IPS-NIHi11 (cell line): ENCODE results near the gene TMEM132C.
"Not testable (repeated sequence)": the region's sequence is repeated elsewhere in the genome, so short reads cannot be mapped to it uniquely, and the experiment has no call there.

Experiments
- DNase-seq: peaks from one replicate; pipeline ENCODE4 v3.0.0; 2012; ENCODE audit warnings: mixed read lengths, low spot score

The TMEM132C gene

DNA sequence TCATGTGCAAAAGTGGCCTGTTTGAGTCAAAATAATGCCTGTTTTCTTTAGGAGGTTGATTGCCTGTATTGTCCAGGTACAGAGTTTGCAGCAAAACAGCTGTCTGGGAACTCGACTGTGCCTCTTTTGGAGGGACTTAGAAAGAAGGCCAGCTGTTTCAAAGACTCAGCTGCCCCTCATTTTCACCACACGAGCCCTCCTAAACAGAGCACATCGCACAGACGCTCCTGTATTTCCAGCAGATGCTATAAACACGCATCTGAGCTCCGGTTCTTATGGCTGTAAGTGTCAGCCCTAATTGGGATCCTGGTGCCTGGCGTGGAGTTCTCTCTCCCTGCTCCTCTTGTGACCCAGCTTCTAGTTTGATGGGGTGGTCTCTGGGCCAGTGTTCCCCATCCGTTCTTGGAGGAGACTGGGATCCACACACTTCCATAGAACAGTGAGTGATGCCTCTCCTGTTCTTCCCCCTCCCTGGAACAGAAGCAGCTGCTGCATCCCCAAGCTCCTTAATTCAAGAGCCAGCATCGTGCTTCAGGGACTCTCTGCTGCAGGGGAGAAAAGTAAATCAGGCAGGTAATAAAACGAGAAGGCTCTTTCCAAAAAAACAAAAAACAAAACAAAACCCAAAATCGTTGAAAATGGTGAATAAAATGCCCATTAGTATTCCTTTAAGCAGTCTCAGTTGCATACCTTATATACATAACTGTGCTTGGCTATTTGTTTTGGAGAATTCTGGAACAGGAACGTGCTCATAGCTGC, 287.8 kb downstream of the TMEM132C start:
- no peak for DNase-seq

DNA sequence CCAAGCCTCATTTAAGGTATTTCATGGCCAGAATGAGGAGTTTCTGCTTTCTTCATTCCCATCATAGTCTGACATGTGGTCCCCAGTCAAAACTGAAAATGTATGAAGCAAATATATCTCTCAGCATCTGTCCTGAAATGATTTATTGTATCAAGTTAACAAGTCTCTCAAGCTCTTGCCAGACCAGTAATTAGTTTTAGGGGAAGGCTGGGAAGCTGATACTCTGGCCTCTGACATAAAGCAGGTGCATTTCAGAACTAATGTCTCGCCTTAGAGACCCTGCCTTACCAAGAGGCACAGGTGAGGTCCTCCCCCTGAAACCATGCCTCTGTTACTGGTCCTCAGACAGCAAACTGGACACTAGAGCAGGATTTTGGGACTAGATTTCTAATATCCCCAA, 290.3 kb downstream of the TMEM132C start:
- DNase-seq = no peak

GRCh38 chr12:128564956-128565355, 298.0 kb downstream of the TMEM132C start:
- no peak for DNase-seq

DNA sequence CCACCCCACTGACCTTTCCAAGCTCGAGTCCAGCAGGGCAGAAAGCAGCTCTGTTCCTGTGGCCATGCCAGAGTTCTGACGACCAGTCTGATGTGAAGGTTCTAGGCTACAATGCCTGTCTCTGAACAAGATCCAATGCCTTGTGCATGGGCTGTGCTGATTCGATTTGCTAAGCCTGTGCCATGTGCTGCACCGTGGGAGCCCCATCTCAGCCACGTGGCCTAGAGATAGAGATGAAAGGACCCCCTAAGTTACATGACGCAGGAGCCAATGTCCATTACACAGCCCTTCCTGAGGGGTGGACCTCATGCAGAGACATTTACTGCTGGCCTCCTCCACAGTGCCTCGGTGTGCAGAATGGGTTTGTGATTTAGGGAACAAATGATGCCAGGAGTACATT, 300.8 kb downstream of the TMEM132C start:
- no peak for DNase-seq

- DNase-seq = no peak
These were observed 303.5 kb downstream of the TMEM132C start for GRCh38 chr12:128570191-128571065.

- DNase-seq = no peak
These were observed 305.2 kb downstream of the TMEM132C start for GRCh38 chr12:128571906-128572810.

DNA sequence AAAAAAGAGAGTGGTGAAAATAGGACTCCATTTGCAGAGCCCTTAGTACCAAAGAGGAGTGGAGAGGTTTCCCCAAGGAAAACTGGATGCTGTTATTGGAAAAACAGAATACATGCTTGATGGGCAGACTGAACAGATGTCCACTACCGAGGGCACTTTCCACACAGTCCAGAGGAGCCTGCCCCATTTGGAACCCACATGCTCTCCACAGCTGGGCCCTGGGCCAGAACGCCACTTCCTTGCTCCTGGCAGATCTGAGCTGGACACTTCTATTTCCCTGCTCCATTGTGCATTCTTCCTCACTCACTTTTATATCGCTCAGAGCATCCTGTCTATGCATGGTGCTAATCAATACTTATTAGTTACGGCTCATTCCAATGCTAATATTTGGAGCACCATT, 306.9 kb downstream of the TMEM132C start:
- DNase-seq = no peak

GRCh38 chr12:128578045-128578444, 311.1 kb downstream of the TMEM132C start:
- DNase-seq = no peak

GRCh38 chr12:128581321-128581761, 314.4 kb downstream of the TMEM132C start:
- no peak for DNase-seq

DNA sequence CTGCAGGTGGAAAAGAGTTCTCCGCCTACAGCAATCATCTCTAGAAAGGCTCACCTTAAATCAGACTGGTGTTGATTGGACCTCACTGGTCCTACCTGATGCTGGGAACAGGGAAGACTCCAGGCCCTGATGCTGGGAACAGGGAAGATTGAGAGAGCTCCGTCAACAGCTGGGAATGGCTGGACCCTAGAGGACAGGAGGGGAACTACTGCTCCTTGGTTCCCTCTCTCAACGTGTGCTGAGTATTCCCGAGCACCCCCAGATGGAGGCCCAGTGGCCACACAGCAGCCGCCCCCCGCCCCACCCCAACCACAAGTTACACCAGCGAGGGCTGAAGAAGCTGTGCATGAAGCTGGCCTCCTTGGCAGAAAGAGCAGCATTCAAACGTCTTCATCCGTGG, 316.5 kb downstream of the TMEM132C start:
- no peak for DNase-seq

GRCh38 chr12:128586451-128587029, 319.6 kb downstream of the TMEM132C start:
- DNase-seq = no peak

GRCh38 chr12:128587918-128588317, 320.9 kb downstream of the TMEM132C start:
- no peak for DNase-seq

- DNase-seq = no peak
These were observed 325.3 kb downstream of the TMEM132C start for GRCh38 chr12:128592220-128592744.

- no peak for DNase-seq
These were observed 327.6 kb downstream of the TMEM132C start for GRCh38 chr12:128594521-128594920.

GRCh38 chr12:128595609-128596008, 328.6 kb downstream of the TMEM132C start:
- DNase-seq = no peak

DNA sequence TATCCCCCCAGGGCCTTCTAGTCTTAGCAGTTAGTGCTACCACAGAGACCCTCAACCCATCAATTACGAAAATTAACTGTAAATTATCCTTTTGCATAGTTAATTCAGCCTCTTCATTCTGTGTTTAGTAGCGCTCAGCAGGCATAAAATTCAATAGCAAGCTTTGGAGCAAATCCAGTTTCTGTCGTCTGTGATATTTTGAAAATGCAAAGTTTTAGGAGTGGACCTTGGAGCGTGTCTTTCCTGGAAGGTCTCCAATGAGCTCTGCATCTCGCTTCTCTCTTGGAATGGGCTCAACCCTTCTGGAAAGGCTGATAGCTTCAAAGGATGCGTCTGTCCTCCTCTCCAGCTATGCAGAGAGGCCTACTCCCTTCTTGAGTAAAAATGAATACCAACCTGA, 333.9 kb downstream of the TMEM132C start:
- no peak for DNase-seq

- DNase-seq = no peak
These were observed 336.7 kb downstream of the TMEM132C start for GRCh38 chr12:128603573-128604115.

- DNase-seq = not testable (repeated sequence)
These were observed 337.2 kb downstream of the TMEM132C start for GRCh38 chr12:128604219-128604618.

DNA sequence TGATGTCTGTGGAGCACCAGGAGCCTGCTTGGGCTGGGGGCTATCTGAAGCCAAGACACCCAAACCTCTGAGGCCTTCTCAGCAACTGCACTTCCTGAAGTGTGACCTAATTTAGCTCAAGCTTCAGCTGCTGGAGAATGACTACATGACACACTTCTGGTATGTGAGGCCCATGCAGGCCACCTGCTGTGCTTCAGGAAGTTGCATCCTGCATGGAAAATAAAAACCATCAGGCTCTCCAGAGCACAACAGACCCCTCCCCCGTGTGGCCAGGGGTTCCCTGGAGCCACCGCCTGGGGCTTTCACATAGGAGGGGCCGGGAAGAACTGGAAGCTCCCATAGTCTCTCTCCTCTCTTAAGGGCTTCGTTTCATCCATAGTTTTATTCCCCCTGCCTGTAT, 339.1 kb downstream of the TMEM132C start:
- no peak for DNase-seq

DNA sequence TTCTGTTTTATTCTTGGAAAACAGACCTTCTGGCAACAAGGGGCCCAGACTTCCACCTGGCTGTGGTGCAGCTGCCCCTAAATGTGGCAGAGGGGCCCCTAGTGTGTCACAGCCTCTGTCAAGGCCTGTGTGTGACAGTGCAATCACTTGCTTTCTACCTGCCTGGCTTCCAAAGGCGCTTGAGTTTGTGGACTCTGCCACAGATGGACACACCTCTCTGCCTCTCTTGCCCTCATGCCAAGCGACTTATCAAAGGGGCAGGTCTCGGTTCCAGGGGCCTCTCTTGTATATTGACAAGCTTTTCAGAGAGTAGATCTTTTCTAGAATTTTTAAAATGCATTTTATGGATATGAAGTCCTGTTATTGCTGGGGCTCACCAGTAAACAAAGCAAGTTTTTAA, 339.6 kb downstream of the TMEM132C start:
- DNase-seq = no peak

GRCh38 chr12:128606970-128607369, 340.0 kb downstream of the TMEM132C start:
- DNase-seq = no peak
